Measurements from ENCODE around the gene WNT3.

WNT3 gene

GRCh38 chr17:46836500-46836899, 18.0 kb upstream of the WNT3 start:
- H3K4me1 ChIP-seq (ENCODE audit: control insufficient read depth, insufficient read depth, low read length), result peaks cover 32% of the 10 kb centered on the region
- no peaks in the 10 kb centered on the region for H3K36me3 ChIP-seq (ENCODE audit: control insufficient read depth, insufficient read depth, low read length)
- no peaks in the 10 kb centered on the region for H3K9me3 ChIP-seq (ENCODE audit: control insufficient read depth, insufficient read depth, low read depth, low read length)
- no peak overlapping the region for H3K4me3 ChIP-seq (ENCODE audit: low read depth, low read length)
- peaks cover 14% of the 10 kb centered on the region for H3K27me3 ChIP-seq (ENCODE audit: control insufficient read depth, insufficient read depth, low read length)
- H3K27ac ChIP-seq (ENCODE audit: low read depth, low read length), result no peak overlapping the region
- H3K9ac ChIP-seq (ENCODE audit: low read length), result no peak overlapping the region

- Histone ChIP-seq H3K4me3 (ENCODE audit: low read depth, low read length) (no peak overlapping the region), H3K9ac (ENCODE audit: low read length) (no peak overlapping the region), H3K27me3 (ENCODE audit: control insufficient read depth, insufficient read depth, low read length) (peaks cover 11% of the 10 kb centered on the region; the same call in 1 of the 2 replicates), H3K9me3 (ENCODE audit: control insufficient read depth, insufficient read depth, low read depth, low read length) (no peaks in the 10 kb centered on the region), H3K27ac (ENCODE audit: low read depth, low read length) (no peak overlapping the region), H3K4me1 (ENCODE audit: control insufficient read depth, insufficient read depth, low read length) (peaks cover 36% of the 10 kb centered on the region), H3K36me3 (ENCODE audit: control insufficient read depth, insufficient read depth, low read length) (no peaks in the 10 kb centered on the region)
These were observed 16.4 kb upstream of the WNT3 start for GRCh38 chr17:46834846-46835245.

GRCh38 chr17:46833840-46834208, 15.3 kb upstream of the WNT3 start:
- H3K4me1 ChIP-seq (ENCODE audit: control insufficient read depth, insufficient read depth, low read length), result peaks cover 36% of the 10 kb centered on the region
- H3K27me3 ChIP-seq (ENCODE audit: control insufficient read depth, insufficient read depth, low read length), result peaks cover 11% of the 10 kb centered on the region; the same call in 1 of the 2 replicates
- H3K36me3 ChIP-seq (ENCODE audit: control insufficient read depth, insufficient read depth, low read length), result no peaks in the 10 kb centered on the region
- H3K9ac ChIP-seq (ENCODE audit: low read length), result no peak overlapping the region
- H3K27ac ChIP-seq (ENCODE audit: low read depth, low read length), result no peak overlapping the region
- H3K4me3 ChIP-seq (ENCODE audit: low read depth, low read length), result no peak overlapping the region
- no peaks in the 10 kb centered on the region for H3K9me3 ChIP-seq (ENCODE audit: control insufficient read depth, insufficient read depth, low read depth, low read length)

- peak overlapping the region; percentile 11; the same call in 1 of the 2 replicates for H3K27ac ChIP-seq (ENCODE audit: low read depth, low read length)
- H3K4me3 ChIP-seq (ENCODE audit: low read depth, low read length), result no peak overlapping the region
- no peaks in the 10 kb centered on the region for H3K36me3 ChIP-seq (ENCODE audit: control insufficient read depth, insufficient read depth, low read length)
- no peak overlapping the region for H3K9ac ChIP-seq (ENCODE audit: low read length)
- peaks cover 11% of the 10 kb centered on the region; the same call in 1 of the 2 replicates for H3K27me3 ChIP-seq (ENCODE audit: control insufficient read depth, insufficient read depth, low read length)
- peaks cover 42% of the 10 kb centered on the region for H3K4me1 ChIP-seq (ENCODE audit: control insufficient read depth, insufficient read depth, low read length)
- no peaks in the 10 kb centered on the region for H3K9me3 ChIP-seq (ENCODE audit: control insufficient read depth, insufficient read depth, low read depth, low read length)
These were observed 14.7 kb upstream of the WNT3 start for GRCh38 chr17:46832945-46833839.

GRCh38 chr17:46832331-46832821, 13.9 kb upstream of the WNT3 start:
- H3K9ac ChIP-seq (ENCODE audit: low read length), result no peak overlapping the region
- H3K9me3 ChIP-seq (ENCODE audit: control insufficient read depth, insufficient read depth, low read depth, low read length), result no peaks in the 10 kb centered on the region
- peaks cover 11% of the 10 kb centered on the region; the same call in 1 of the 2 replicates for H3K27me3 ChIP-seq (ENCODE audit: control insufficient read depth, insufficient read depth, low read length)
- H3K36me3 ChIP-seq (ENCODE audit: control insufficient read depth, insufficient read depth, low read length), result no peaks in the 10 kb centered on the region
- peak overlapping the region; percentile 25; the same call in 1 of the 2 replicates for H3K4me3 ChIP-seq (ENCODE audit: low read depth, low read length)
- peaks cover 45% of the 10 kb centered on the region for H3K4me1 ChIP-seq (ENCODE audit: control insufficient read depth, insufficient read depth, low read length)
- peak overlapping the region; percentile 11; the same call in 1 of the 2 replicates for H3K27ac ChIP-seq (ENCODE audit: low read depth, low read length)

GRCh38 chr17:46831573-46832330, 13.3 kb upstream of the WNT3 start:
- no peak overlapping the region for H3K9ac ChIP-seq (ENCODE audit: low read length)
- H3K27ac ChIP-seq (ENCODE audit: low read depth, low read length), result no peak overlapping the region; the same call in 1 of the 2 replicates
- H3K9me3 ChIP-seq (ENCODE audit: control insufficient read depth, insufficient read depth, low read depth, low read length), result no peaks in the 10 kb centered on the region
- peaks cover 11% of the 10 kb centered on the region; the same call in 1 of the 2 replicates for H3K27me3 ChIP-seq (ENCODE audit: control insufficient read depth, insufficient read depth, low read length)
- H3K4me3 ChIP-seq (ENCODE audit: low read depth, low read length), result no peak overlapping the region
- H3K36me3 ChIP-seq (ENCODE audit: control insufficient read depth, insufficient read depth, low read length), result no peaks in the 10 kb centered on the region
- peaks cover 45% of the 10 kb centered on the region for H3K4me1 ChIP-seq (ENCODE audit: control insufficient read depth, insufficient read depth, low read length)

GRCh38 chr17:46827274-46827673, 8.8 kb upstream of the WNT3 start:
- no peak overlapping the region for H3K4me3 ChIP-seq (ENCODE audit: low read depth, low read length)
- H3K27me3 ChIP-seq (ENCODE audit: control insufficient read depth, insufficient read depth, low read length), result peaks cover 12% of the 10 kb centered on the region; the same call in 1 of the 2 replicates

GRCh38 chr17:46826116-46826515, 7.6 kb upstream of the WNT3 start:
- Histone ChIP-seq H3K4me3 (ENCODE audit: low read depth, low read length) (no peak overlapping the region), H3K27me3 (ENCODE audit: control insufficient read depth, insufficient read depth, low read length) (peaks cover 15% of the 10 kb centered on the region), H3K4me1 (ENCODE audit: control insufficient read depth, insufficient read depth, low read length) (peaks cover 15% of the 10 kb centered on the region), H3K36me3 (ENCODE audit: control insufficient read depth, insufficient read depth, low read length) (no peaks in the 10 kb centered on the region), H3K27ac (ENCODE audit: low read depth, low read length) (no peak overlapping the region), H3K9ac (ENCODE audit: low read length) (no peak overlapping the region), H3K9me3 (ENCODE audit: control insufficient read depth, insufficient read depth, low read depth, low read length) (no peaks in the 10 kb centered on the region)

More at GRCh38 chr17:46827274-46827673, 8.8 kb upstream of the WNT3 start:
- Histone ChIP-seq H3K36me3 (ENCODE audit: control insufficient read depth, insufficient read depth, low read length) (no peaks in the 10 kb centered on the region), H3K9ac (ENCODE audit: low read length) (no peak overlapping the region), H3K4me1 (ENCODE audit: control insufficient read depth, insufficient read depth, low read length) (peaks cover 20% of the 10 kb centered on the region), H3K27ac (ENCODE audit: low read depth, low read length) (no peak overlapping the region), H3K9me3 (ENCODE audit: control insufficient read depth, insufficient read depth, low read depth, low read length) (no peaks in the 10 kb centered on the region)

- Histone ChIP-seq H3K36me3 (ENCODE audit: control insufficient read depth, insufficient read depth, low read length) (no peaks in the 10 kb centered on the region), H3K27me3 (ENCODE audit: control insufficient read depth, insufficient read depth, low read length) (peaks cover 37% of the 10 kb centered on the region), H3K4me1 (ENCODE audit: control insufficient read depth, insufficient read depth, low read length) (peaks cover 30% of the 10 kb centered on the region), H3K9me3 (ENCODE audit: control insufficient read depth, insufficient read depth, low read depth, low read length) (no peaks in the 10 kb centered on the region), H3K27ac (ENCODE audit: low read depth, low read length) (no peak overlapping the region), H3K4me3 (ENCODE audit: low read depth, low read length) (no peak overlapping the region), H3K9ac (ENCODE audit: low read length) (no peak overlapping the region)
These were observed 5.2 kb upstream of the WNT3 start for GRCh38 chr17:46823657-46824056.

GRCh38 chr17:46822388-46822921, 4.0 kb upstream of the WNT3 start:
- H3K36me3 ChIP-seq (ENCODE audit: control insufficient read depth, insufficient read depth, low read length), result no peaks in the 10 kb centered on the region
- H3K4me1 ChIP-seq (ENCODE audit: control insufficient read depth, insufficient read depth, low read length), result peaks cover 22% of the 10 kb centered on the region
- peaks cover 46% of the 10 kb centered on the region for H3K27me3 ChIP-seq (ENCODE audit: control insufficient read depth, insufficient read depth, low read length)
- peak overlapping the region; percentile 76; the same call in 1 of the 2 replicates for H3K4me3 ChIP-seq (ENCODE audit: low read depth, low read length)
- no peaks in the 10 kb centered on the region for H3K9me3 ChIP-seq (ENCODE audit: control insufficient read depth, insufficient read depth, low read depth, low read length)
- H3K9ac ChIP-seq (ENCODE audit: low read length), result peak overlapping the region; percentile 96
- no peak overlapping the region; the same call in 1 of the 2 replicates for H3K27ac ChIP-seq (ENCODE audit: low read depth, low read length)
